Prostate gland (tissue), 2 donors: ENCODE measurements around the gene PPP1R1B. TPM values are rescaled to one million over a fixed set of nuclear protein-coding genes. Genes with fewer than 3 reads are reported as not detected.

Source experiments
- DNase-seq: peaks from one replicate; pipeline ENCODE4 v3.0.0-alpha.2; 2019; ENCODE audit warnings: low spot score
- H3K27ac ChIP-seq, 2 donors: fragments of 200-600 bp; sonication (generic); 2 replicates each; pipeline ENCODE4 v1.5.1; 2017 to 2019
- H3K27me3 ChIP-seq: fragments of 200-600 bp; sonication (generic); replicated peaks from 2 replicates; pipeline ENCODE4 v1.5.1; 2019; ENCODE audit not compliant: insufficient read depth
- H3K36me3 ChIP-seq, 2 donors: fragments of 200-600 bp; sonication (generic); 1 replicate in 1 of 2; 2 replicates in 1 of 2; pipeline versions ENCODE4 v1.5.1 to v1.8.1; 2017 to 2019
- H3K4me1 ChIP-seq: fragments of 200-600 bp; sonication (generic); replicated peaks from 2 replicates; pipeline ENCODE4 v1.5.1; 2019
- H3K4me3 ChIP-seq, 2 donors: fragments of 200-600 bp; sonication (generic); 2 replicates each; pipeline ENCODE4 v1.5.1; 2017 to 2019
- H3K9me3 ChIP-seq: fragments of 200-600 bp; sonication (generic); 2 replicates; pipeline ENCODE4 v1.5.1; 2017
- CTCF ChIP-seq, 4 experiments: fragments of 200-600 bp in 2 of 4; fragments of 450-650 bp in 2 of 4; sonication (generic) in 2 of 4; IDR thresholded peaks; 1 replicate in 3 of 4; 2 replicates in 1 of 4; pipeline ENCODE4 v1.5.1; 2016 to 2019; ENCODE audit warnings: antibody characterized with exemption in 4 of 4, mild to moderate bottlenecking in 2 of 4, moderate library complexity in 2 of 4
- POLR2A ChIP-seq: fragments of 450-650 bp; IDR thresholded peaks from one replicate; pipeline ENCODE4 v1.6.1; 2016; ENCODE audit warnings: antibody characterized with exemption, mild to moderate bottlenecking
- POLR2AphosphoS5 ChIP-seq: sonication (generic); formaldehyde crosslinking; IDR thresholded peaks from one replicate; pipeline ENCODE4 v1.6.1; 2017; ENCODE audit warnings: antibody characterized with exemption
- WGBS: methylation state at CpG from one replicate; pipeline ENCODE4 v1.1.5; 2018; 5-methylcytosine and 5-hydroxymethylcytosine counted together
- intact Hi-C: fragments of 100-400 bp; cut with DNase I; formaldehyde crosslinking; loops from one replicate; pipeline ENCODE4 v1.14.2; 2022
- total RNA-seq, 2 donors: library from RNA; depleted of rRNA; stranded (reverse); fragments of >200 nt; gene quantifications; one replicate each; pipeline ENCODE4 v1.1.0, GENCODE V29; 2016

The PPP1R1B gene
- total RNA-seq, 2 donors from 2014 or later = 69.0 to 108 TPM

- Histone ChIP-seq H3K27me3 (no peaks in the 10 kb centered on the region), H3K36me3 (no peaks in the 10 kb centered on the region), H3K4me3 (no peak overlapping the region), H3K4me1 (peaks cover 13% of the 10 kb centered on the region), H3K27ac (no peak overlapping the region), H3K9me3 (no peaks in the 10 kb centered on the region)
- WGBS = 67% methylated on average over 11 of the region's 11 CpGs
- DNase-seq = no peak
- TF ChIP-seq POLR2AphosphoS5 (no peak), POLR2A (no peak), CTCF (IDR thresholded peaks at IDR 0.05) (no peak)
- intact Hi-C loops = no loop called here
Measured at GRCh38 chr17:39666601-39667261, 40.0 kb downstream of the PPP1R1B start.

GRCh38 chr17:39667262-39667944 is 40.7 kb downstream of the PPP1R1B start:
- Histone ChIP-seq H3K9me3 (no peaks in the 10 kb centered on the region), H3K27ac (no peak overlapping the region), H3K4me1 (peaks cover 8% of the 10 kb centered on the region), H3K27me3 (no peaks in the 10 kb centered on the region), H3K36me3 (no peaks in the 10 kb centered on the region), H3K4me3 (peak overlapping the region in 1 of 2 donors; percentile 27)
- no peak for DNase-seq
- TF ChIP-seq POLR2A (no peak), POLR2AphosphoS5 (no peak), CTCF (IDR thresholded peaks at IDR 0.05) (no peak)
- WGBS = 18% methylated on average over 46 of the region's 49 CpGs
- intact Hi-C loops = no loop called here

GRCh38 chr17:39667945-39668924 is 41.5 kb downstream of the PPP1R1B start, which contains the start of gene PNMT:
TSS of gene PNMT (plus strand) at chr17:39668453. CDS start at chr17:39668476, 23 bp downstream.
- Histone ChIP-seq H3K4me1 (peaks cover 2% of the 10 kb centered on the region), H3K9me3 (no peaks in the 10 kb centered on the region), H3K4me3 (peak within 1 kb of the TSS; percentile 27 to 28), H3K36me3 (no peaks in the 10 kb centered on the region), H3K27me3 (no peaks in the 10 kb centered on the region), H3K27ac (no peak within 1 kb of the TSS)
- WGBS = 3% methylated on average over 85 of the region's 85 CpGs
- intact Hi-C loops = no loop called here
- DNase-seq = peak; percentile 72
- TF ChIP-seq POLR2AphosphoS5 (peak; percentile 45), POLR2A (peak; percentile 11), CTCF (IDR thresholded peaks at IDR 0.05) (peak in 3 of 4 experiments; percentile 56 to 82 (median 81))

GRCh38 chr17:39669897-39670735 is 43.4 kb downstream of the PPP1R1B start:
- Histone ChIP-seq H3K27ac (no peak overlapping the region), H3K27me3 (no peaks in the 10 kb centered on the region), H3K4me3 (no peak overlapping the region), H3K36me3 (no peaks in the 10 kb centered on the region), H3K4me1 (peaks cover 10% of the 10 kb centered on the region), H3K9me3 (no peaks in the 10 kb centered on the region)
- intact Hi-C loops = loop anchor here (5.0 kb wide), 1 partner anchor 48 kb away; no protein-coding TSS in a partner anchor
- WGBS = 85% methylated on average over 23 of the region's 23 CpGs
- DNase-seq = no peak
- TF ChIP-seq POLR2A (no peak), POLR2AphosphoS5 (no peak), CTCF (IDR thresholded peaks at IDR 0.05) (no peak)
